C4-2B (cell line): ENCODE results near the gene CDKN2AIP.

Experiments
- H3K27ac ChIP-seq: fragments of 450-650 bp; 2 replicates; pipeline ENCODE4 v1.5.1; 2017
- ZFX ChIP-seq: fragments of 450-650 bp; IDR thresholded peaks from 2 replicates; pipeline ENCODE4 v1.6.1; 2017
- TF ChIP-seq, protein P1 (sequence below): fragments of 450-650 bp; conservative IDR thresholded peaks from 2 replicates; pipeline ENCODE4 v1.5.1; 2017; ENCODE audit warnings: mild to moderate bottlenecking

CDKN2AIP gene

DNA sequence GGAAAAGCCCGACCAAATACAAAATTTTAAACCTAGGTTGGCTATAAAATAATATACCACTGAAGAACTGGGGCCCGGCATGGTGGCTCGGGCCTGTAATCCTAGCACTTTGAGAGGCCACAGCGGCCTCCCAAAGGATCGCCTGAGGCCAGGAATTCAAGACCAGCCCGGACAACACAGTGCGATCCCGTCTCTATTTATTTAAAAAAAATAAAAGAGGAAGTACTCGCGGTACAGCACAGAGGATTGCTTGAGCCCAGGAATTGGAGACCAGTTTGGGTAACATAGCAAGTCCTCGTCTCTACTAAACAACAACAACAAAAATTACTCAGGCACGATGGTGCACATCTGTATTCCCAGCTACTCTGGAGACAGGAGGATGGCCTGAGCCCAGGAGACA is 44.8 kb upstream of the CDKN2AIP start:
- no peak overlapping the region for H3K27ac ChIP-seq

DNA sequence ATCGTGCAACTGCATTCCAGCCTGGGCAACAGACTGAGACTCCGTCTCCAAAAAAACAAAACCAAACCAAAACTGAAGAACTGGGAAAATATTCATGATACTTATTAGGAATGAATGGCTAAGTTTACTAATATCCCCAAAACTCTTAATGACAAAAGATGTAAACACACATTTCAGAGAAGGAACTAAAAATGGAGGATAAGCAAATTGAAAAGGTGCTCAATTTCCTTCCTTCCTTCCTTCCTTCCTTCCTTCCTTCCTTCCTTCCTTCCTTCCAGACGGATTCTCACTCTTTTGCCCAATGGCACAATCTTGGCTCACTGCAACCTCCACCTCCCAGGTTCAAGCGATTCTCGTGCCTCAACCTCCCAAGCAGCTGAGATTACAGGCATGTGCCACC is 44.4 kb upstream of the CDKN2AIP start:
- no peak for TF ChIP-seq ZFX
- TF ChIP-seq, protein P1, sequence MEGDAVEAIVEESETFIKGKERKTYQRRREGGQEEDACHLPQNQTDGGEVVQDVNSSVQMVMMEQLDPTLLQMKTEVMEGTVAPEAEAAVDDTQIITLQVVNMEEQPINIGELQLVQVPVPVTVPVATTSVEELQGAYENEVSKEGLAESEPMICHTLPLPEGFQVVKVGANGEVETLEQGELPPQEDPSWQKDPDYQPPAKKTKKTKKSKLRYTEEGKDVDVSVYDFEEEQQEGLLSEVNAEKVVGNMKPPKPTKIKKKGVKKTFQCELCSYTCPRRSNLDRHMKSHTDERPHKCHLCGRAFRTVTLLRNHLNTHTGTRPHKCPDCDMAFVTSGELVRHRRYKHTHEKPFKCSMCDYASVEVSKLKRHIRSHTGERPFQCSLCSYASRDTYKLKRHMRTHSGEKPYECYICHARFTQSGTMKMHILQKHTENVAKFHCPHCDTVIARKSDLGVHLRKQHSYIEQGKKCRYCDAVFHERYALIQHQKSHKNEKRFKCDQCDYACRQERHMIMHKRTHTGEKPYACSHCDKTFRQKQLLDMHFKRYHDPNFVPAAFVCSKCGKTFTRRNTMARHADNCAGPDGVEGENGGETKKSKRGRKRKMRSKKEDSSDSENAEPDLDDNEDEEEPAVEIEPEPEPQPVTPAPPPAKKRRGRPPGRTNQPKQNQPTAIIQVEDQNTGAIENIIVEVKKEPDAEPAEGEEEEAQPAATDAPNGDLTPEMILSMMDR: no peak
- no peak overlapping the region for H3K27ac ChIP-seq

More for the DNA sequence above, 44.8 kb upstream of the CDKN2AIP start:
- TF ChIP-seq, protein P1: no peak
- TF ChIP-seq ZFX: no peak

DNA sequence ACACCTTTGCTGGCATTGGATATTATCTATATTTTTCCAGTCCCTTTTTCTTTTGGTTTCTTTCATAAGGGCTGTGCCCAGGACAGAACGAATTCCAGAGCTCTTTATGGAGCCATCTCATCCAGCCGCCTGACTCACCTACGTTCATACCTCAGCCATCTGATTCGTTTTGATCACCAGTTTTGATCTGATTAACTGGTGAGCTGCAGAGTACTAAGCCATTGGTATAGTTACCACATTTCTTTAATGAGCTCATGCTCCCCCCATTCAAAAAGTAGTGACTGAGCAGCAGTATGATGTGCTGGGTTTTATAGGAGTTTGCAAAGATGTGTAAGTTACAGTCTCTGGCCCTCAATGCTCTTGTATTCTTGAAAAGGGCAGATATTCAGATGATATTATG is 43.0 kb upstream of the CDKN2AIP start:
- no peak for TF ChIP-seq ZFX
- TF ChIP-seq, protein P1: no peak
- no peak overlapping the region for H3K27ac ChIP-seq

DNA sequence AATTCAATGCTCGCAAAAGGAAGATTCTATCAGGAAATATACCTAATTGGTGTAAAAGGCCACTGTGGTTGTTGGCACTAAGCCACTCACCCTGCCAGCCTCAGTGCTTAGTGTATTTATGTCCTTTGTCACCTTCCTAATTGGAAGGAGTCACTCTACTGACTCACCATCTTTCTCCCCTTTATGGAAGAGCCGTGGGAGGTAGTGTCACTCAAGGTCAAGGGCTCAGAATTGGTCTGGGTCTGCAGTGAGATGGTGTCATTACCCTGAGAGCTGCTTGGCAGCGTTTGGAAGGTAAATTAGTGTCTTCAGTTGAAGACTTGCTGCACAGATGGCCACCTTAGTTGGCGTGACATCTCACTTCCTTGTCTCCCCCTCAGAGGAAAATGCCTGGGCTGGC is 41.7 kb upstream of the CDKN2AIP start:
- TF ChIP-seq, protein P1: no peak
- TF ChIP-seq ZFX: no peak
- H3K27ac ChIP-seq: no peak overlapping the region

DNA sequence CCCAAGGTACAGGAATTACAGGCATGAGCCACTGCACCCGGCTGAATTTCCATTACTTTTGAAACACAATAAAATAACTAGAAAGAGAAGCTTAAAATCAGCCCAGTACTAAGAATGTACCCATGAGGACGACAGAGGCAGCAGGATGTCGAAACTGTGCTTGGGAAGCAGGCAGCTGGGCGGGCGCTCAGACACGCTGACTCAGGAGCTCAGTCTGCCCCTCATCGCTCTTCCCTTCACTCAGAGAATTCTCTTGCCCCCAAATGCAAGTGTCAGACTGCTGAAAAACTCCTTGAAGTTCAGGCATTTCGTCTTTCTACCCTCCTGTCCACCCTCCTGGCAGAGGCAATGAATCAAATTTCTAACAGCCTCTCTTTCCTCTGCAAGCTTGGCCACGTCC is 41.0 kb upstream of the CDKN2AIP start:
- TF ChIP-seq, protein P1: no peak
- no peak for TF ChIP-seq ZFX
- H3K27ac ChIP-seq: no peak overlapping the region

DNA sequence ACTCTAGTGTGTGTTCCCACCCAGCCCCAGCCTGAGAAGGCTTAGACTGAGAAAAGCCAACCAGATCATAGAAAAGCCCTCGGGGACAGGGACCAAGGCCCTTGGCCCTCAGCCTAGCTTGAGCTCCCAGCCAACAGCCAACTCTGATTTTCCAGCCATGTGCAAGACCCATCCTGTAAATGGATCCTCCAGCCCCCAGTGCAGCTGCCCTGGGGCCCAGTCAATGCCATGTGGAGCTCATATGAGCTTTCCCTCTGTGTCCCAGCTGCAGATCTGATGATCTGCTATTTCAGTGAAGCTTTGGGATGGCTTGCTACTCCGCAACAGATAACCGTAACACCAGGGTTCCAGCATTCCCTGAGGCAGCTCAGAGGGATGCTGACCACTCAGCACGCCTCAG is 40.5 kb upstream of the CDKN2AIP start:
- no peak overlapping the region for H3K27ac ChIP-seq
- TF ChIP-seq ZFX: no peak
- TF ChIP-seq, protein P1: no peak

DNA sequence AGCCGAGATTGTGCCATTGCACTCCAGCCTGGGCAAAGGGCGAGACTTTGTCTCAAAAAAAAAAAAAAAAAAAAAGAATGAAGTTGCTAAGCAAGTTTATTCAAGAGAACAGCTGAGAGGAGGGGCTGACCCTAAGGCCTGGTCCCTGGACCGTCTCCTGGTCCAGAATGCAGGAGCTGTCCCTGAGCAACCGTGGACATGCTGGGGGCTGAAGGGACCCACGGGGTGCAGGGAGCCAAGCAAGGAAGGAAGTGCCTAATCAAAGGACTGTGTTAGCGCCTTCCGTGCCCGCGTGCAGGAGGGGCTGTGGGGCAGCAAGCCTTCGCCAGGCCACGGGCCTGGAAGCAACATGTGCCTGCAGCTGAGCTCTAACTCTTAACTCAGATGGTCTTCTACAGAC is 39.1 kb upstream of the CDKN2AIP start:
- TF ChIP-seq, protein P1: no peak
- TF ChIP-seq ZFX: no peak
- no peak overlapping the region for H3K27ac ChIP-seq
